Caco-2 (cell line): ENCODE results near the gene SNU13. TPM values are rescaled to one million over a fixed set of nuclear protein-coding genes. Genes with fewer than 3 reads are reported as not detected.

ENCODE experiments used
- BruUV-seq: library from RNA; stranded (reverse); fragments of 400-500 nt; replicated peaks from 2 replicates; lab custom pipeline; 2021; lab: Mats Ljungman, UMichigan
- CTCF ChIA-PET: fragments of 300-600 bp; sonication (Branson Sonifier 250); formaldehyde crosslinking; loops from one replicate; lab custom pipeline; 2022; ENCODE audit warnings: antibody characterized with exemption; lab: Charles Lee
- POLR2A ChIA-PET: fragments of 300-600 bp; sonication (Branson Sonifier 250); formaldehyde crosslinking; loops from one replicate; lab custom pipeline; 2022; ENCODE audit warnings: antibody characterized with exemption; lab: Charles Lee
- DNase-seq, 2 experiments: peaks; one replicate each; pipeline versions ENCODE4 v3.0.0 to v3.0.0-alpha.2; 2020 to 2022
- H3K27me3 ChIP-seq: replicated peaks from 2 replicates; pipeline ENCODE4 v1.6.0; 2011; ENCODE audit warnings: low read length; ENCODE audit not compliant: control insufficient read depth, insufficient read depth
- H3K36me3 ChIP-seq: 2 replicates; pipeline ENCODE4 v1.5.1; 2011; ENCODE audit warnings: low read length; ENCODE audit not compliant: control insufficient read depth, insufficient read depth
- H3K4me1 ChIP-seq: fragments of 250-450 bp; sonication (Bioruptor Pico); 2 replicates; pipeline ENCODE4 v1.5.1; 2020; ENCODE audit warnings: mild to moderate bottlenecking
- H3K4me3 ChIP-seq: 2 replicates; pipeline ENCODE4 v1.5.1; 2011; ENCODE audit warnings: low read depth, mild to moderate bottlenecking, control low read depth, low read length
- H3K9me3 ChIP-seq: fragments of 250-450 bp; sonication (Bioruptor Pico); 2 replicates; pipeline ENCODE4 v1.5.1; 2020; ENCODE audit warnings: mild to moderate bottlenecking, moderate library complexity
- H3K27ac Mint-ChIP-seq: one replicate; pipeline ENCODE4 v1.8.0; 2022; ENCODE audit warnings: mixed read lengths; ENCODE audit not compliant: unreplicated experiment
- H3K27me3 Mint-ChIP-seq: one replicate; pipeline ENCODE4 v1.8.0; 2022; ENCODE audit warnings: mixed read lengths; ENCODE audit not compliant: insufficient read depth, unreplicated experiment
- H3K36me3 Mint-ChIP-seq: one replicate; pipeline ENCODE4 v1.8.0; 2022; ENCODE audit warnings: mild to moderate bottlenecking, mixed read lengths; ENCODE audit not compliant: insufficient read depth, unreplicated experiment
- H3K4me1 Mint-ChIP-seq: one replicate; pipeline ENCODE4 v1.8.0; 2022; ENCODE audit warnings: low read depth, mixed read lengths; ENCODE audit not compliant: unreplicated experiment
- H3K4me3 Mint-ChIP-seq: one replicate; pipeline ENCODE4 v1.8.0; 2022; ENCODE audit warnings: mild to moderate bottlenecking, moderate library complexity, mixed read lengths; ENCODE audit not compliant: unreplicated experiment
- H3K9me3 Mint-ChIP-seq: one replicate; pipeline ENCODE4 v1.8.0; 2022; ENCODE audit warnings: mixed read lengths; ENCODE audit not compliant: unreplicated experiment
- intact Hi-C: fragments of 100-400 bp; cut with micrococcal nuclease; formaldehyde crosslinking; loops from one replicate; pipeline ENCODE4 v1.10.0; 2022; ENCODE audit not compliant: unreplicated experiment
- total RNA-seq: library from RNA; stranded (reverse); gene quantifications from 2 replicates; pipeline ENCODE4 v1.2.3, GENCODE V29; 2022
- TF ChIP-seq, protein P1 (sequence below), 2 experiments: fragments of 200-600 bp in 1 of 2; IDR thresholded peaks; 1 replicate in 1 of 2; 2 replicates in 1 of 2; pipeline versions ENCODE4 v1.5.1 to v1.8.0; 2011 to 2022; ENCODE audit warnings: antibody characterized with exemption in 1 of 2, control low read depth in 1 of 2, inconsistent platforms in 1 of 2, low read depth in 1 of 2, low read length in 1 of 2, mild to moderate bottlenecking in 1 of 2, moderate library complexity in 1 of 2; ENCODE audit not compliant: insufficient read depth in 1 of 2, severe bottlenecking in 1 of 2, unreplicated experiment in 1 of 2

SNU13 gene
- total RNA-seq, 1 experiment from 2014 or later, result 172 TPM

- H3K4me3 ChIP-seq, result no peak overlapping the region
- Mint-ChIP-seq H3K4me1 (no peaks in the 10 kb centered on the region), H3K27me3 (peaks cover 3% of the 10 kb centered on the region), H3K36me3 (no peaks in the 10 kb centered on the region), H3K27ac (no peak overlapping the region), H3K9me3 (no peaks in the 10 kb centered on the region), H3K4me3 (no peak overlapping the region)
- no peaks in the 10 kb centered on the region for H3K36me3 ChIP-seq
- DNase-seq, result no peak
- BruUV-seq, result no TSS peak
- intact Hi-C loops, result no loop called here
- TF ChIP-seq, protein P1, sequence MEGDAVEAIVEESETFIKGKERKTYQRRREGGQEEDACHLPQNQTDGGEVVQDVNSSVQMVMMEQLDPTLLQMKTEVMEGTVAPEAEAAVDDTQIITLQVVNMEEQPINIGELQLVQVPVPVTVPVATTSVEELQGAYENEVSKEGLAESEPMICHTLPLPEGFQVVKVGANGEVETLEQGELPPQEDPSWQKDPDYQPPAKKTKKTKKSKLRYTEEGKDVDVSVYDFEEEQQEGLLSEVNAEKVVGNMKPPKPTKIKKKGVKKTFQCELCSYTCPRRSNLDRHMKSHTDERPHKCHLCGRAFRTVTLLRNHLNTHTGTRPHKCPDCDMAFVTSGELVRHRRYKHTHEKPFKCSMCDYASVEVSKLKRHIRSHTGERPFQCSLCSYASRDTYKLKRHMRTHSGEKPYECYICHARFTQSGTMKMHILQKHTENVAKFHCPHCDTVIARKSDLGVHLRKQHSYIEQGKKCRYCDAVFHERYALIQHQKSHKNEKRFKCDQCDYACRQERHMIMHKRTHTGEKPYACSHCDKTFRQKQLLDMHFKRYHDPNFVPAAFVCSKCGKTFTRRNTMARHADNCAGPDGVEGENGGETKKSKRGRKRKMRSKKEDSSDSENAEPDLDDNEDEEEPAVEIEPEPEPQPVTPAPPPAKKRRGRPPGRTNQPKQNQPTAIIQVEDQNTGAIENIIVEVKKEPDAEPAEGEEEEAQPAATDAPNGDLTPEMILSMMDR (IDR thresholded peaks at IDR 0.05; ENCODE audit: insufficient read depth in 1 of 2, low read depth in 1 of 2, low read length in 1 of 2, severe bottlenecking in 1 of 2, unreplicated experiment in 1 of 2), result no peak
- POLR2A ChIA-PET, result no interaction called here
- H3K27me3 ChIP-seq, result no peaks in the 10 kb centered on the region
- CTCF ChIA-PET, result interaction anchor here (0.6 to 3.7 kb wide), 3 partner anchors 16 to 213 kb away, joined by 4 to 20 read pairs (median 5); no protein-coding TSS in a partner anchor
- no peaks in the 10 kb centered on the region for H3K9me3 ChIP-seq
- H3K4me1 ChIP-seq, result no peaks in the 10 kb centered on the region
Measured at GRCh38 chr22:41713004-41713403, 24.3 kb upstream of the SNU13 start.

DNA sequence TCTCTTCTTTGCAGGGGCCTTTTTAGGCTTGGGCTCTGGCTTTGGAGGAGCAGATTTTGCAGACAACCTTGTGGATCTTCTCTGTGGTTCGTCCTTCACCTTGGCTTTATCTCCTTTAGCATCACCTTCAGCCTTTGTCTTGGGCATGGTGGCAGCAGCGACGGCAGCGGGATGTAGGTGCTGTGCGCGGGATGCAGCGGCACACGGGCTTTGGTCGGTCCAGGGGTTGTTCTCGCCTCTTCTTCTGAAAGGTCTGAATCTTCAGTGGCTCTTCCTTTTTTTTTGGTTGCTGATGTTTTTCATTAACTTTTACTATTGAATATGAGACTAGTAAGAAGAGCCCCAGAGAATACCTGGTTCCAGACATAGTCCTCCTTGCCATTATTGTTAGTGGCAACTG is 20.7 kb upstream of the SNU13 start:
- H3K9me3 ChIP-seq, result no peaks in the 10 kb centered on the region
- no peaks in the 10 kb centered on the region for H3K27me3 ChIP-seq
- no peaks in the 10 kb centered on the region for H3K36me3 ChIP-seq
- no peaks in the 10 kb centered on the region for H3K36me3 Mint-ChIP-seq
- ChIA-PET POLR2A (no interaction called here), CTCF (no interaction called here)
- TF ChIP-seq, protein P1 (IDR thresholded peaks at IDR 0.05; ENCODE audit: insufficient read depth in 1 of 2, low read depth in 1 of 2, low read length in 1 of 2, severe bottlenecking in 1 of 2, unreplicated experiment in 1 of 2), result no peak
- no peak for DNase-seq
- no peaks in the 10 kb centered on the region for H3K4me1 ChIP-seq
- no peaks in the 10 kb centered on the region for H3K9me3 Mint-ChIP-seq
- intact Hi-C loops, result no loop called here
- BruUV-seq, result no TSS peak
- no peak overlapping the region for H3K4me3 Mint-ChIP-seq
- peaks cover 3% of the 10 kb centered on the region for H3K27me3 Mint-ChIP-seq
- no peak overlapping the region for H3K4me3 ChIP-seq
- H3K4me1 Mint-ChIP-seq, result no peaks in the 10 kb centered on the region
- H3K27ac Mint-ChIP-seq, result no peak overlapping the region

DNA sequence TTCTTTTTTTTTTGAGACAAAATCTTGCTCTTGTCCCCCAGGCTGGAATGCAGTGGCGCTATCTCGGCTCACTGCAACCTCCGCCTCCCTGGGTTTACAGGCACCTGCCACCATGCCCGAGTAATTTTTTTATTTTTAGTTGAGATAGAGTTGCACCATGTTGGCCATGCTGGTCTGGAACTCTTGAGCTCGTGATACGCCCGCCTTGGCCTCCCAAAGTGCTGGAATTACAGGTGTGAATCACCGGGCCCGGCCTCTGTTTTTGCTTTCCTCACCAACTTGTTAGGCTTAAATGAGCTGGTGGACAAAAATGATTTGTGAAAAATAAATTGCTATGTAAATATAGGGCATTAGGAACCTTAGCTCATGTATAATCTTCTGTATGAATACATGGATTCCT is 14.1 kb upstream of the SNU13 start:
- DNase-seq, result no peak
- ChIA-PET CTCF (no interaction called here), POLR2A (no interaction called here)
- no TSS peak for BruUV-seq
- Mint-ChIP-seq H3K4me3 (no peak overlapping the region), H3K27me3 (no peaks in the 10 kb centered on the region), H3K9me3 (no peaks in the 10 kb centered on the region), H3K4me1 (no peaks in the 10 kb centered on the region), H3K27ac (no peak overlapping the region), H3K36me3 (no peaks in the 10 kb centered on the region)
- H3K4me3 ChIP-seq, result no peak overlapping the region
- no peaks in the 10 kb centered on the region; the same call in 1 of the 2 replicates for H3K4me1 ChIP-seq
- no peaks in the 10 kb centered on the region for H3K36me3 ChIP-seq
- TF ChIP-seq, protein P1 (IDR thresholded peaks at IDR 0.05; ENCODE audit: insufficient read depth in 1 of 2, low read depth in 1 of 2, low read length in 1 of 2, severe bottlenecking in 1 of 2, unreplicated experiment in 1 of 2), result no peak
- intact Hi-C loops, result no loop called here
- no peaks in the 10 kb centered on the region for H3K9me3 ChIP-seq
- H3K27me3 ChIP-seq, result no peaks in the 10 kb centered on the region
